Stomach (tissue), 4 donors: ENCODE measurements around the gene HTR6.

ENCODE experiments used
- CTCF ChIP-seq, 7 experiments: fragments of 450-650 bp in 4 of 7; fragments of 200-600 bp in 3 of 7; sonication (generic) in 3 of 7; IDR thresholded peaks; one replicate each; pipeline ENCODE4 v1.5.1; 2016 to 2019; ENCODE audit warnings: antibody characterized with exemption in 7 of 7, control low read depth in 2 of 7, mild to moderate bottlenecking in 1 of 7
- EP300 ChIP-seq: sonication (generic); formaldehyde crosslinking; IDR thresholded peaks from one replicate; pipeline ENCODE4 v1.6.1; 2017; ENCODE audit warnings: antibody characterized with exemption
- POLR2A ChIP-seq, 4 donors: fragments of 450-650 bp; IDR thresholded peaks; one replicate each; pipeline ENCODE4 v1.6.1; 2016; ENCODE audit warnings: antibody characterized with exemption in 4 of 4, control low read depth in 2 of 4, mild to moderate bottlenecking in 1 of 4, moderate library complexity in 1 of 4

DNA sequence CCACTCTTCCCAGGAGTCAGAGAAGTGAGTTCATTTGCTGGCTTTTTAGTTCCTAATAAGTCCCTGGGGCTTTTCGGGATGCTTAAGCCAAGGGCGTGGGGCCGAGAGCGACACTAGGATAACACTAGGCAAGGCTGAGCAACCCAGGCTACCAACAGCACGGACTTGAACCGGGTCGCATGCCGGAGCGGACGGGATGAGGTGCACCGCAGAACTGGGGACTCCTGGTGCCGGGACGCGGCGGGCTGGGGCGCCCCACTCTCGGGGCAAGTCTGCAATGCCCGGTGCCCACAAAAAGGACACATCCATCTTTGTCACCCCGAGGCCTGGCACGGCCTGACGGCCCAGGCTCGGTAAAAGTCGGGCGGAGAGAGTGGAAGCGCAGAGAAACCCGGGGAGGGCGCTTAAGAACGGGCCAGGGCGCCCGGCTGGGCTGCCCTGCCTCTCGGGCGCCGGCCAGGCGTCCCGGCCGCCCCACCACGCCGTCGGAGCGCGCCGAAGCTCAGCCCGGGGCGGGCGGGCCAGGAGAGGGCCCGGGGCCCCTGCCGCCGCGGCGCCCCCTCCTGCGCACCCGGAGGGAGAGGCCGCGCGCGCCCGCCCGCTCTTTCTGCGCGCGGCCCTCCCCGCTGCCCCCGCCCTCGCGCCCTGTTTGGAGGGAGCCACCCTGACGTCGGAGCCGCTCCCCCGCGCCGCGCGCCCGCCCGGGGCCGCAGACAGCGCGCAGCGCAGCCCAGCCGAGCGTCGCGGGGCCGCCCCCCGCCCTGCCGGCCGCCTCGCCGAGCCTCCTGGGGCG is 20.9 kb upstream of the HTR6 start, which contains the start of gene NBL1:
- TF ChIP-seq POLR2A (IDR thresholded peaks at IDR 0.05) (no peak), CTCF (IDR thresholded peaks at IDR 0.05) (no peak), EP300 (no peak)
